GM06990 (cell line): ENCODE data around the gene PCGF1.

Experiments
- DNase-seq: peaks from one replicate; pipeline ENCODE4 v3.0.0-alpha.2; 2011; ENCODE audit not compliant: insufficient read length; ENCODE audit errors: extremely low read depth
- H3K27me3 ChIP-seq: replicated peaks from 2 replicates; pipeline ENCODE4 v1.6.0; 2011; ENCODE audit warnings: low read length; ENCODE audit not compliant: control insufficient read depth, insufficient read depth
- H3K36me3 ChIP-seq: 2 replicates; pipeline ENCODE4 v1.5.1; 2011; ENCODE audit warnings: low read length; ENCODE audit not compliant: control insufficient read depth, insufficient read depth
- H3K4me3 ChIP-seq: replicated peaks from 2 replicates; pipeline ENCODE4 v1.5.1; 2011; ENCODE audit warnings: low read depth, mild to moderate bottlenecking, control low read depth, low read length
- TF ChIP-seq, protein P1 (sequence below): IDR thresholded peaks from 2 replicates; pipeline ENCODE4 v1.5.1; 2011; ENCODE audit warnings: low read length, control low read depth, mild to moderate bottlenecking, inconsistent platforms; ENCODE audit not compliant: insufficient read depth, poor library complexity, severe bottlenecking

Gene PCGF1

GRCh38 chr2:74495440-74495839 lies 12.1 kb downstream of the PCGF1 start:
- TF ChIP-seq, protein P1, sequence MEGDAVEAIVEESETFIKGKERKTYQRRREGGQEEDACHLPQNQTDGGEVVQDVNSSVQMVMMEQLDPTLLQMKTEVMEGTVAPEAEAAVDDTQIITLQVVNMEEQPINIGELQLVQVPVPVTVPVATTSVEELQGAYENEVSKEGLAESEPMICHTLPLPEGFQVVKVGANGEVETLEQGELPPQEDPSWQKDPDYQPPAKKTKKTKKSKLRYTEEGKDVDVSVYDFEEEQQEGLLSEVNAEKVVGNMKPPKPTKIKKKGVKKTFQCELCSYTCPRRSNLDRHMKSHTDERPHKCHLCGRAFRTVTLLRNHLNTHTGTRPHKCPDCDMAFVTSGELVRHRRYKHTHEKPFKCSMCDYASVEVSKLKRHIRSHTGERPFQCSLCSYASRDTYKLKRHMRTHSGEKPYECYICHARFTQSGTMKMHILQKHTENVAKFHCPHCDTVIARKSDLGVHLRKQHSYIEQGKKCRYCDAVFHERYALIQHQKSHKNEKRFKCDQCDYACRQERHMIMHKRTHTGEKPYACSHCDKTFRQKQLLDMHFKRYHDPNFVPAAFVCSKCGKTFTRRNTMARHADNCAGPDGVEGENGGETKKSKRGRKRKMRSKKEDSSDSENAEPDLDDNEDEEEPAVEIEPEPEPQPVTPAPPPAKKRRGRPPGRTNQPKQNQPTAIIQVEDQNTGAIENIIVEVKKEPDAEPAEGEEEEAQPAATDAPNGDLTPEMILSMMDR: no peak
- Histone ChIP-seq H3K4me3 (no peak overlapping the region), H3K27me3 (peaks cover 2% of the 10 kb centered on the region), H3K36me3 (peaks cover 18% of the 10 kb centered on the region)
- no peak for DNase-seq

DNA sequence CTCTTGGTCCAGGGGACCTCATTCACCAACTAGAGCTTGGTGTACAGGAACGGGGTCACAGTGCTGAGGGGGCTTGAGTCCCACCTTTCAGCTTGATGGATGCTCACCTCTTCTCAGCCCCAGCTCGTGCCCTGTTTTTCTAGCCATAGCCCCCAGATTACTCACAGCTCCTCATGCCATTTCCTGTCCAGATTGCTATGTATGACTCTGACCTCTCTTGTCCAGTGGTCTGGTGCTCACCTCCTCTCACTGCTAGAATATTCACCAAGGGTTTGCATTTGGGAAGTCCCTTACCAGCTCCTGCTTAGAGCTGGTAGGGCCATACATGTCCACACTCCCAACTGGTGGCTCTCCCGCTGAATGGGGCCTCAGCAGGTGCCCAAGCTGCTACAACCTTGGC lies 13.9 kb downstream of the PCGF1 start:
- Histone ChIP-seq H3K27me3 (no peaks in the 10 kb centered on the region), H3K4me3 (no peak overlapping the region), H3K36me3 (peaks cover 20% of the 10 kb centered on the region)
- no peak for DNase-seq
- TF ChIP-seq, protein P1: no peak

DNA sequence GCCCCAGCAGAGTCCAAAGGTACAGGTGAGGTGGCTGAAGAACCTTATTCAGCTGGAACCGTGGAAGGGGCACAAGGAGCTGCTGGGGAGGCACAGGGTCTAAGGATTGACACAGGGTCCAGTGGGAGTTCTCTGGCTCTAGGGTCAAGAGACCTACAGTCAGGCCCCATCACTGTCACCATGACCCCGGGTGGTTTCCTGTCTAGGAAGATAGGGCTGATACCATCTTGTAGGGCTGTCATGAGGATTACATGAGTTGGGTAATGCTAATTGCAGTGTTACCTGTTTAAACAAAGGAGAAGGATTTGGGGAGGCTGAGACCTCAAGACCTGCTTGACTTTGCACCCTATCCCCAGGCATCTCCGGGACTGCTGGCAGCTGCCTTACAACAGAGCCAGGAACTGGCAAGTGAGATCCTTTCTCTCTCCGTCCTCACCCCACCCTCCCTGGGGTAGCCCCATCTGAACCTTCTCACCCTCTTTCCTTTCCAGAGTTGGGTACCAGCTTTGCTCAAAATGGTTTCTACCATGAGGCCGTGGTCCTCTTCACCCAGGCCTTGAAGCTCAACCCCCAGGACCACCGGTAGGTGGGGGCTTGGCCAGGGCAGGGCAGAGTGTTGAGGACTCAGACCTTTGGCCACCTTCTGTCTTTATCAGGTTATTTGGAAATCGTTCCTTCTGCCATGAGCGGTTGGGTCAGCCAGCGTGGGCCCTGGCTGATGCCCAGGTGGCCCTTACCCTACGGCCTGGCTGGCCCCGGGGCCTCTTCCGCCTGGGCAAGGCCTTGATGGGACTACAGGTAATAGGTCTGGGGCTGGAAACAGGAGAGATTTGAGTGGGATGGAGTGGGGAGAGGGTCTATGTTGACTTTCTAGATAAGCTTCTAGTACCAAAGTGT lies 15.6 kb downstream of the PCGF1 start:
- TF ChIP-seq, protein P1: no peak
- Histone ChIP-seq H3K36me3 (peaks cover 20% of the 10 kb centered on the region), H3K27me3 (no peaks in the 10 kb centered on the region), H3K4me3 (no peak overlapping the region)
- no peak for DNase-seq

DNA sequence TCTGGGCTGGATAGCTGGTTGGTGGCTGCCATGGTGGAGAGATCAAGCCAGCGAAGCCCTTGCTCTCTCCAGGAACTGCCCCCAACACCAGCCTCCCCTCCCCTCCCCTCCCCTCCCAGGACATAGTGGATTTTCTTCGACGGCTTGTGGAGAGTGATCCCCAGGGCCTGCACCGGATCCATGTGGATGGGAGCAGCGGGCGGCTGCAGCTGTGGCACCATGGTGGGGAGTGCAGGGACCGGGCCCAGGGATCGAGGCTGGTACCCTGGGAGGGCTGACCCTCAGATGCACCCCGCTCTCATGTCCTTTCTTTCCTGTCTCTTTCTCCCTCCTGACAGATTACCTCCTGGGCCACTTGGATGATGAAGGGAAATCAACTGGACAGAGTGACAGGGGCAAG lies 17.6 kb downstream of the PCGF1 start:
- Histone ChIP-seq H3K36me3 (peaks cover 20% of the 10 kb centered on the region), H3K4me3 (no peak overlapping the region), H3K27me3 (no peaks in the 10 kb centered on the region)
- TF ChIP-seq, protein P1: no peak
- DNase-seq: no peak

DNA sequence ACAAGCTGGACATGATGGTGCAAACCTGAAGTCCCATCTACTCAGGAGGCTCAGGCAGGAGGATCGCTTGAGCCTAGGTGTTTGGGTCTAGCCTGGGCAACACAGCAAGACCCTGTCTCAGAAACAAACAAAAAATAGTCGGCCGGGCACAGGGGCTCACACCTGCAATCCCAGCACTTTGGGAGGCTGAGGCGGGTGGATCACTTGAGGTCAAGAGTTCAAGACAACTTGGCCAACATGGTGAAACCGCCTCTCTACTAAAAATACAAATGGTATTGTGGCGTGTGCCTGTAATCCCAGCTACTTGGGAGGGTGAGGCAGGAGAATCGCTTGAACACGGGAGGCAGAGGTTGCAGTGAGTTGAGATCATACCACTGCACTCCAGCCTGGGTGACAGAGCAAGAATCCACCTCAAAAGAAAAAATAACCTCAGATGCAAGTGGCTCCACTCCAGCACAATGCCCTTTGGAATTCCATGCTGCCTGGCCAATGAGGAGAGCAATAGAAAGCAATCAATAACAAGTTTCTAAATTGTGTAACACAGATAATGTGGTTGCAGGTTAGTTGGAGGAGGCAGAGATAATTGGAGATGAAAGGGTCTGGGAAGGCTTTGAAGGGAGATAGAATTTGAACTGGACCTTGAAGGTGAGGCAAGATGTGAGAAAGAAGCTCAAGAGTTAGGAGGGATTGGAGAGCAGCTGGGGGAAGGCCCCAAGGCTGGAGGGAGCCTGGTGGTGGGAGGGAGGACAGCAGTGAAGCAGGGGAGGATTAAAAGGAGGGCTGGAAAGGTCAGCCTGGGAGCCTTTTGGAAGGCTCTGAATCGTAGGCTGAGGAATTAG lies 18.6 kb downstream of the PCGF1 start:
- Histone ChIP-seq H3K27me3 (no peaks in the 10 kb centered on the region), H3K4me3 (no peak overlapping the region), H3K36me3 (peaks cover 20% of the 10 kb centered on the region)
- TF ChIP-seq, protein P1: no peak
- DNase-seq: no peak
